Right atrium auricular region (tissue), 2 donors: ENCODE measurements around the gene CLASP1. TPM values are rescaled to one million over a fixed set of nuclear protein-coding genes. Genes with fewer than 3 reads are reported as not detected.
A peak's percentile ranks its signal among the peaks of the same experiment; 100 is the strongest.

Experiments
- DNase-seq: peaks from one replicate; pipeline ENCODE4 v3.0.0-alpha.2; 2019; ENCODE audit warnings: low spot score
- H3K27ac ChIP-seq, 2 donors: fragments of 200-600 bp; sonication (generic); 1 replicate in 1 of 2; 2 replicates in 1 of 2; pipeline ENCODE4 v1.5.1; 2016 to 2019
- H3K27me3 ChIP-seq, 2 donors: fragments of 200-600 bp; sonication (generic); one replicate each; pipeline versions ENCODE4 v1.5.1 to v1.6.0; 2017 to 2019
- H3K36me3 ChIP-seq: fragments of 200-600 bp; sonication (generic); one replicate; pipeline ENCODE4 v1.5.1; 2016
- H3K4me1 ChIP-seq, 2 donors: fragments of 200-600 bp; sonication (generic); one replicate each; pipeline versions ENCODE4 v1.5.1 to v1.6.0; 2017 to 2019
- H3K4me3 ChIP-seq, 2 donors: fragments of 200-600 bp; sonication (generic); 1 replicate in 1 of 2; 2 replicates in 1 of 2; pipeline ENCODE4 v1.5.1; 2017 to 2019; ENCODE audit warnings: mild to moderate bottlenecking in 1 of 2, moderate library complexity in 1 of 2
- H3K9me3 ChIP-seq, 2 donors: fragments of 200-600 bp; sonication (generic); one replicate each; pipeline ENCODE4 v1.5.1; 2019
- CTCF ChIP-seq, 2 donors: fragments of 200-600 bp; sonication (generic); IDR thresholded peaks; one replicate each; pipeline ENCODE4 v1.5.1; 2019; ENCODE audit warnings: antibody characterized with exemption in 2 of 2
- total RNA-seq, 2 donors: library from RNA; depleted of rRNA; stranded (reverse); fragments of >200 nt; gene quantifications; one replicate each; pipeline ENCODE4 v1.1.0, GENCODE V29; 2016

Gene CLASP1
- total RNA-seq, 2 donors from 2014 or later, result 42.4 to 47.8 TPM

- peaks cover 0 to 17% of the 10 kb centered on the region in 2 donors for H3K4me1 ChIP-seq
- H3K27me3 ChIP-seq, result no peaks in the 10 kb centered on the region
- H3K9me3 ChIP-seq, result no peaks in the 10 kb centered on the region
- no peaks in the 10 kb centered on the region for H3K36me3 ChIP-seq
- H3K4me3 ChIP-seq, result no peak overlapping the region
- H3K27ac ChIP-seq, result no peak overlapping the region
- DNase-seq, result peak; percentile 54
- no peak for TF ChIP-seq CTCF (IDR thresholded peaks at IDR 0.05)
Observed at GRCh38 chr2:121289271-121289670, 360.0 kb downstream of the CLASP1 start.

- no peak overlapping the region for H3K27ac ChIP-seq
- TF ChIP-seq CTCF (IDR thresholded peaks at IDR 0.05), result no peak
- H3K4me3 ChIP-seq, result no peak overlapping the region
- H3K4me1 ChIP-seq, result peaks cover 0 to 19% of the 10 kb centered on the region in 2 donors
- no peaks in the 10 kb centered on the region for H3K27me3 ChIP-seq
- H3K9me3 ChIP-seq, result no peaks in the 10 kb centered on the region
- no peaks in the 10 kb centered on the region for H3K36me3 ChIP-seq
- peak; percentile 32 for DNase-seq
Observed at GRCh38 chr2:121288454-121289231, 360.6 kb downstream of the CLASP1 start.

GRCh38 chr2:121287956-121288355 lies 361.3 kb downstream of the CLASP1 start:
- H3K27ac ChIP-seq, result no peak overlapping the region

More at GRCh38 chr2:121287956-121288355, 361.3 kb downstream of the CLASP1 start:
- no peak overlapping the region for H3K4me3 ChIP-seq
- no peaks in the 10 kb centered on the region for H3K27me3 ChIP-seq
- no peak for TF ChIP-seq CTCF (IDR thresholded peaks at IDR 0.05)
- H3K4me1 ChIP-seq, result peaks cover 0 to 14% of the 10 kb centered on the region in 2 donors
- H3K9me3 ChIP-seq, result no peaks in the 10 kb centered on the region
- peak; percentile 46 for DNase-seq
- H3K36me3 ChIP-seq, result no peaks in the 10 kb centered on the region

Other genes starting within 250 kb of the CLASP1 start
- gene RNU4ATAC, start 118.6 kb downstream of the CLASP1 start, total RNA-seq, result not detected
- 10 to 100 TPM; 13.3 to 14.9 TPM for gene NIFK, start 87.4 kb upstream of the CLASP1 start, total RNA-seq
- gene TSN, start 106.2 kb upstream of the CLASP1 start, total RNA-seq, result 10 to 100 TPM; 22.4 to 30.9 TPM